ENCODE data around the gene RASAL2.

DNA sequence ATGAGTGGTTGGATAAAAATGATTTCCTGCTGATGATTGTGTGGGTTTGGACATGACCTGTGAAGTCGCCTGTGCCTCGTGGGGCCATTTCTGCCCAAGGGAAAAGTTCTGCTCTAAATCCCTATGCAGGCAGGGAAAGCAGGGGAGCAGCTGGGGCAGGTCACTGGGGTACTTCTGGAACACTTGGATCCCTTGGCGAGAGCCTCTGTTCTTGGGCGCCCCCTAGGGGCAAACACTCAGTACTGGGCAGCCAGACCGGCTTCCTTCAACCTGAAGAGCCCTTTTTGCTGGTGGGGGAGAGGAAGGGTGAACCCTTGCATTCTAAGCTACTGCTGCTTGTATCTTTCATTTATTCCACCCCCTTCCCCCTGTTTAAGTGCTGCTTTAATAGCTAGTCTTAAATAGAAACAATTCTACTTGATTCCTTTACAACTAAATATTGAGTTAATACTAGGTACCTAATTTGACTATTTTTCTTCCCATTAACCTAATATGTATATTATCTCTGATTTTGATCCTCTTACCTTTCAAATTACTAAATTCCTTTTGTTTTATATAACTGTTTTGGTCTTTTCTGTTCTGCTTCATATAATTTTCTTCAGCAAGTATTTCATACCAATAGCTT lies 407.9 kb downstream of the RASAL2 start:
- no peak for TF ChIP-seq ATF7 (IDR thresholded peaks at IDR 0.05)
- TF ChIP-seq ATF7 (CRISPR knock-in tag; IDR thresholded peaks at IDR 0.05): no peak
- TF ChIP-seq SRSF9 (IDR thresholded peaks at IDR 0.05; ENCODE audit: borderline replicate concordance, insufficient read depth, low read depth, low read length, poor library complexity, severe bottlenecking): no peak
- no peak for TF ChIP-seq CREB1 (IDR thresholded peaks at IDR 0.05)
- no peak for TF ChIP-seq CREB1 (CRISPR knock-in tag; IDR thresholded peaks at IDR 0.05)
- TF ChIP-seq YY1 (IDR thresholded peaks at IDR 0.05; ENCODE audit: insufficient read depth, insufficient replicate concordance, low read depth, low read length): no peak
- TF ChIP-seq, protein P1, sequence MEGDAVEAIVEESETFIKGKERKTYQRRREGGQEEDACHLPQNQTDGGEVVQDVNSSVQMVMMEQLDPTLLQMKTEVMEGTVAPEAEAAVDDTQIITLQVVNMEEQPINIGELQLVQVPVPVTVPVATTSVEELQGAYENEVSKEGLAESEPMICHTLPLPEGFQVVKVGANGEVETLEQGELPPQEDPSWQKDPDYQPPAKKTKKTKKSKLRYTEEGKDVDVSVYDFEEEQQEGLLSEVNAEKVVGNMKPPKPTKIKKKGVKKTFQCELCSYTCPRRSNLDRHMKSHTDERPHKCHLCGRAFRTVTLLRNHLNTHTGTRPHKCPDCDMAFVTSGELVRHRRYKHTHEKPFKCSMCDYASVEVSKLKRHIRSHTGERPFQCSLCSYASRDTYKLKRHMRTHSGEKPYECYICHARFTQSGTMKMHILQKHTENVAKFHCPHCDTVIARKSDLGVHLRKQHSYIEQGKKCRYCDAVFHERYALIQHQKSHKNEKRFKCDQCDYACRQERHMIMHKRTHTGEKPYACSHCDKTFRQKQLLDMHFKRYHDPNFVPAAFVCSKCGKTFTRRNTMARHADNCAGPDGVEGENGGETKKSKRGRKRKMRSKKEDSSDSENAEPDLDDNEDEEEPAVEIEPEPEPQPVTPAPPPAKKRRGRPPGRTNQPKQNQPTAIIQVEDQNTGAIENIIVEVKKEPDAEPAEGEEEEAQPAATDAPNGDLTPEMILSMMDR (CRISPR knock-in tag; IDR thresholded peaks at IDR 0.05): peak; percentile 82
- no peak for TF ChIP-seq MAZ (IDR thresholded peaks at IDR 0.05; ENCODE audit: borderline replicate concordance, low read depth, low read length)
- no peak for TF ChIP-seq MAZ (CRISPR knock-in tag; IDR thresholded peaks at IDR 0.05; ENCODE audit: low read depth)
- TF ChIP-seq NR2C2 (CRISPR knock-in tag; IDR thresholded peaks at IDR 0.05; ENCODE audit: borderline replicate concordance): no peak
- TF ChIP-seq, protein P2, sequence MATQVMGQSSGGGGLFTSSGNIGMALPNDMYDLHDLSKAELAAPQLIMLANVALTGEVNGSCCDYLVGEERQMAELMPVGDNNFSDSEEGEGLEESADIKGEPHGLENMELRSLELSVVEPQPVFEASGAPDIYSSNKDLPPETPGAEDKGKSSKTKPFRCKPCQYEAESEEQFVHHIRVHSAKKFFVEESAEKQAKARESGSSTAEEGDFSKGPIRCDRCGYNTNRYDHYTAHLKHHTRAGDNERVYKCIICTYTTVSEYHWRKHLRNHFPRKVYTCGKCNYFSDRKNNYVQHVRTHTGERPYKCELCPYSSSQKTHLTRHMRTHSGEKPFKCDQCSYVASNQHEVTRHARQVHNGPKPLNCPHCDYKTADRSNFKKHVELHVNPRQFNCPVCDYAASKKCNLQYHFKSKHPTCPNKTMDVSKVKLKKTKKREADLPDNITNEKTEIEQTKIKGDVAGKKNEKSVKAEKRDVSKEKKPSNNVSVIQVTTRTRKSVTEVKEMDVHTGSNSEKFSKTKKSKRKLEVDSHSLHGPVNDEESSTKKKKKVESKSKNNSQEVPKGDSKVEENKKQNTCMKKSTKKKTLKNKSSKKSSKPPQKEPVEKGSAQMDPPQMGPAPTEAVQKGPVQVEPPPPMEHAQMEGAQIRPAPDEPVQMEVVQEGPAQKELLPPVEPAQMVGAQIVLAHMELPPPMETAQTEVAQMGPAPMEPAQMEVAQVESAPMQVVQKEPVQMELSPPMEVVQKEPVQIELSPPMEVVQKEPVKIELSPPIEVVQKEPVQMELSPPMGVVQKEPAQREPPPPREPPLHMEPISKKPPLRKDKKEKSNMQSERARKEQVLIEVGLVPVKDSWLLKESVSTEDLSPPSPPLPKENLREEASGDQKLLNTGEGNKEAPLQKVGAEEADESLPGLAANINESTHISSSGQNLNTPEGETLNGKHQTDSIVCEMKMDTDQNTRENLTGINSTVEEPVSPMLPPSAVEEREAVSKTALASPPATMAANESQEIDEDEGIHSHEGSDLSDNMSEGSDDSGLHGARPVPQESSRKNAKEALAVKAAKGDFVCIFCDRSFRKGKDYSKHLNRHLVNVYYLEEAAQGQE (IDR thresholded peaks at IDR 0.05; ENCODE audit: borderline replicate concordance in 1 of 2, low read depth in 1 of 2, low read length in 2 of 2): no peak
- no peak for TF ChIP-seq TCF7 (IDR thresholded peaks at IDR 0.05; ENCODE audit: low read depth)
- no peak for TF ChIP-seq SP1 (IDR thresholded peaks at IDR 0.05)
- TF ChIP-seq SP1 (CRISPR knock-in tag; IDR thresholded peaks at IDR 0.05): no peak

Measured in HepG2 (cell line).